IMR-90 (cell line): ENCODE results near the gene CNOT3. TPM values are rescaled to one million over a fixed set of nuclear protein-coding genes. Genes with fewer than 3 reads are reported as not detected.

ENCODE experiments used
- ATAC-seq: fragments of 200-7000 bp; cut with Tn5 transposase; 2 replicates; pipeline ENCODE4 v1.9.1; 2020; ENCODE audit warnings: low read depth, mild to moderate bottlenecking, moderate library complexity
- BruUV-seq: library from RNA; stranded (reverse); fragments of 400-500 nt; replicated peaks from 2 replicates; lab custom pipeline; 2021; lab: Mats Ljungman, UMichigan
- CTCF ChIA-PET: fragments of 300-600 bp; formaldehyde crosslinking; extraction: SDS; loops from one replicate; lab custom pipeline; 2021; ENCODE audit warnings: antibody characterized with exemption; lab: Yijun Ruan, JAX
- POLR2A ChIA-PET: fragments of 300-600 bp; sonication (Branson Sonifier 250); formaldehyde crosslinking; loops from one replicate; lab custom pipeline; 2022; ENCODE audit warnings: antibody characterized with exemption; ENCODE audit not compliant: unreplicated experiment; lab: Charles Lee
- DNase-seq: peaks from one replicate; pipeline ENCODE4 v3.0.0; 2013
- H2AFZ ChIP-seq: replicated peaks from 2 replicates; pipeline ENCODE3; 2013; ENCODE audit warnings: low read length, mild to moderate bottlenecking; ENCODE audit not compliant: poor library complexity
- H2AK5ac ChIP-seq: 2 replicates; pipeline ENCODE4 v1.6.1; 2013; ENCODE audit warnings: low read depth, low read length, inconsistent platforms
- H2AK9ac ChIP-seq: replicated peaks from 2 replicates; pipeline ENCODE3; 2013; ENCODE audit warnings: mild to moderate bottlenecking, low read depth, low read length, moderate library complexity; ENCODE audit not compliant: poor library complexity
- H2BK120ac ChIP-seq: 2 replicates; pipeline ENCODE4 v1.6.1; 2013; ENCODE audit warnings: low read depth, low read length, inconsistent platforms
- H2BK15ac ChIP-seq: 3 replicates; pipeline ENCODE4 v1.6.1; 2013; ENCODE audit warnings: low read depth, low read length, inconsistent platforms
- H2BK20ac ChIP-seq: 2 replicates; pipeline ENCODE4 v1.6.1; 2013; ENCODE audit warnings: low read depth, mild to moderate bottlenecking, inconsistent platforms, low read length, moderate library complexity
- H2BK5ac ChIP-seq: 2 replicates; pipeline ENCODE4 v1.6.1; 2013; ENCODE audit warnings: mild to moderate bottlenecking, low read depth, low read length, inconsistent platforms; ENCODE audit not compliant: poor library complexity, severe bottlenecking
- H3K14ac ChIP-seq: replicated peaks from 2 replicates; pipeline ENCODE4 v1.6.1; 2013; ENCODE audit warnings: low read depth, low read length, inconsistent platforms
- H3K18ac ChIP-seq: 2 replicates; pipeline ENCODE4 v1.6.1; 2013; ENCODE audit warnings: low read depth, low read length, control low read depth
- H3K23ac ChIP-seq: 2 replicates; pipeline ENCODE4 v1.6.1; 2013; ENCODE audit warnings: low read depth, low read length, inconsistent platforms
- H3K27ac ChIP-seq: 2 replicates; pipeline ENCODE4 v1.5.1; 2013; ENCODE audit warnings: mild to moderate bottlenecking, control low read depth, low read length; ENCODE audit not compliant: insufficient read depth
- H3K27me3 ChIP-seq: 2 replicates; pipeline ENCODE4 v1.6.1; 2013; ENCODE audit warnings: low read length; ENCODE audit not compliant: control insufficient read depth, insufficient read depth
- H3K36me3 ChIP-seq: 2 replicates; pipeline ENCODE4 v1.6.1; 2013; ENCODE audit warnings: low read length, mixed read lengths; ENCODE audit not compliant: control insufficient read depth, insufficient read depth
- H3K4ac ChIP-seq: 2 replicates; pipeline ENCODE4 v1.6.1; 2013; ENCODE audit warnings: low read depth, low read length, inconsistent platforms
- H3K4me1 ChIP-seq: 2 replicates; pipeline ENCODE4 v1.6.1; 2013; ENCODE audit warnings: low read length, mixed read lengths; ENCODE audit not compliant: control insufficient read depth, insufficient read depth
- H3K4me2 ChIP-seq: 2 replicates; pipeline ENCODE4 v1.6.1; 2013; ENCODE audit warnings: low read depth, mild to moderate bottlenecking, control low read depth, low read length, moderate library complexity
- H3K4me3 ChIP-seq: 2 replicates; pipeline ENCODE4 v1.5.1; 2013; ENCODE audit warnings: low read depth, mild to moderate bottlenecking, control low read depth, low read length, moderate library complexity; ENCODE audit not compliant: insufficient read depth
- H3K56ac ChIP-seq: 2 replicates; pipeline ENCODE4 v1.6.1; 2013; ENCODE audit warnings: low read length, inconsistent platforms; ENCODE audit not compliant: insufficient read depth; ENCODE audit errors: extremely low read depth
- H3K79me1 ChIP-seq, 2 experiments: 2 replicates each; pipeline ENCODE4 v1.6.1; 2013; ENCODE audit warnings: low read length in 2 of 2, inconsistent platforms in 1 of 2, low read depth in 1 of 2
- H3K9ac ChIP-seq: 2 replicates; pipeline ENCODE4 v1.6.1; 2013; ENCODE audit warnings: low read depth, low read length, control low read depth
- H3K9me1 ChIP-seq: 2 replicates; pipeline ENCODE4 v1.6.1; 2013; ENCODE audit warnings: low read length, inconsistent platforms; ENCODE audit not compliant: insufficient read depth
- H3K9me3 ChIP-seq: 2 replicates; pipeline ENCODE4 v1.6.1; 2013; ENCODE audit warnings: low read length; ENCODE audit not compliant: control insufficient read depth, insufficient read depth
- H4K20me1 ChIP-seq: 2 replicates; pipeline ENCODE4 v1.6.1; 2013; ENCODE audit warnings: low read length, inconsistent platforms; ENCODE audit not compliant: insufficient read depth
- H4K5ac ChIP-seq: 2 replicates; pipeline ENCODE4 v1.6.1; 2013; ENCODE audit warnings: mild to moderate bottlenecking, low read depth, low read length, control low read depth
- H4K8ac ChIP-seq, 2 experiments: 2 replicates each; pipeline ENCODE4 v1.6.1; 2013; ENCODE audit warnings: low read depth in 2 of 2, low read length in 2 of 2, control low read depth in 1 of 2, inconsistent platforms in 1 of 2
- H4K91ac ChIP-seq: 2 replicates; pipeline ENCODE4 v1.6.1; 2013; ENCODE audit warnings: low read depth, low read length, inconsistent platforms; ENCODE audit not compliant: insufficient read depth
- BHLHE40 ChIP-seq: fragments of 150-350 bp; IDR thresholded peaks from 2 replicates; pipeline ENCODE4 v1.6.1; 2016; ENCODE audit warnings: mild to moderate bottlenecking, low read depth, low read length
- CHD1 ChIP-seq: IDR thresholded peaks from 2 replicates; pipeline ENCODE4 v1.6.1; 2012; ENCODE audit warnings: low read depth, low read length, improper control_type of control experiment
- FOS ChIP-seq: fragments of 150-350 bp; IDR thresholded peaks from 2 replicates; pipeline ENCODE4 v1.6.1; 2016; ENCODE audit warnings: low read depth, low read length
- MAFK ChIP-seq: IDR thresholded peaks from 2 replicates; pipeline ENCODE4 v1.6.1; 2012; ENCODE audit warnings: low read depth, low read length, improper control_type of control experiment
- MAZ ChIP-seq: IDR thresholded peaks from 2 replicates; pipeline ENCODE4 v1.6.1; 2012; ENCODE audit warnings: low read depth, mild to moderate bottlenecking, low read length, improper control_type of control experiment, moderate library complexity, borderline replicate concordance
- MXI1 ChIP-seq: IDR thresholded peaks from 2 replicates; pipeline ENCODE4 v1.6.1; 2012; ENCODE audit warnings: low read depth, mild to moderate bottlenecking, low read length, moderate library complexity, borderline replicate concordance
- NFE2L2 ChIP-seq: fragments of 150-350 bp; IDR thresholded peaks from 2 replicates; pipeline ENCODE4 v1.6.1; 2016; ENCODE audit warnings: low read depth, mild to moderate bottlenecking, low read length
- POLR2A ChIP-seq: IDR thresholded peaks from 2 replicates; pipeline ENCODE4 v1.6.1; 2012; ENCODE audit warnings: mild to moderate bottlenecking, low read depth, low read length
- RAD21 ChIP-seq: IDR thresholded peaks from 2 replicates; pipeline ENCODE4 v1.6.1; 2012; ENCODE audit warnings: low read length, improper control_type of control experiment
- RCOR1 ChIP-seq: IDR thresholded peaks from 2 replicates; pipeline ENCODE4 v1.6.1; 2012; ENCODE audit warnings: mild to moderate bottlenecking, low read length, improper control_type of control experiment; ENCODE audit not compliant: insufficient replicate concordance
- RFX5 ChIP-seq: IDR thresholded peaks from 2 replicates; pipeline ENCODE4 v1.8.0; 2012; ENCODE audit warnings: low read depth, mild to moderate bottlenecking, low read length, moderate library complexity
- SMC3 ChIP-seq: fragments of 150-350 bp; IDR thresholded peaks from 2 replicates; pipeline ENCODE4 v1.6.1; 2016; ENCODE audit warnings: low read depth, mild to moderate bottlenecking, antibody characterized with exemption, low read length, moderate library complexity
- WGBS, 2 experiments: methylation state at CpG; one replicate each; pipeline versions ENCODE4 v1.1.5 to v1.1.7; 2013; ENCODE audit warnings: missing lambda C conversion rate in 2 of 2; ENCODE audit not compliant: insufficient read length in 1 of 2; ENCODE audit errors: extremely low coverage in 2 of 2; 5-methylcytosine and 5-hydroxymethylcytosine counted together
- dilution Hi-C: fragments of 300-500 bp; cut with HindIII; formaldehyde crosslinking; loops from one replicate; pipeline ENCODE4 v1.14.3; 2018; ENCODE audit warnings: low sequenced_read_pairs; ENCODE audit not compliant: unreplicated experiment
- in situ Hi-C: fragments of 300-500 bp; cut with MboI; formaldehyde crosslinking; loops from 3 replicates; pipeline ENCODE4 v1.14.3; 2019; ENCODE audit warnings: low sequenced_read_pairs, inconsistent platforms, mixed read lengths
- intact Hi-C: fragments of 100-400 bp; cut with micrococcal nuclease; formaldehyde crosslinking; loops from 2 replicates; pipeline ENCODE4 v1.10.0; 2022
- polyA plus RNA-seq, 3 experiments: library from polyadenylated mRNA; depleted of rRNA; stranded (reverse); fragments of >200 nt; gene quantifications; 2 replicates each; pipeline ENCODE4 v1.2.3, GENCODE V29; 2012; ENCODE audit warnings: low replicate concordance in 1 of 3
- total RNA-seq: library from RNA; depleted of rRNA; stranded (reverse); fragments of >200 nt; gene quantifications from 2 replicates; pipeline ENCODE4 v1.2.3, GENCODE V29; 2012
- TF ChIP-seq, protein P1 (sequence below): fragments of 150-350 bp; IDR thresholded peaks from 2 replicates; pipeline ENCODE4 v1.6.1; 2016; ENCODE audit warnings: low read depth, mild to moderate bottlenecking, low read length, moderate library complexity, borderline replicate concordance
- TF ChIP-seq, protein P2 (sequence below): fragments of 150-350 bp; IDR thresholded peaks from 2 replicates; pipeline ENCODE4 v1.6.1; 2017; ENCODE audit warnings: mild to moderate bottlenecking, antibody characterized with exemption, low read length, low read depth

Gene CNOT3
- total and polyA plus RNA-seq, 2 of the 4 experiments (the other 2 are of a cell fraction): 5.4 to 26.7 TPM

DNA sequence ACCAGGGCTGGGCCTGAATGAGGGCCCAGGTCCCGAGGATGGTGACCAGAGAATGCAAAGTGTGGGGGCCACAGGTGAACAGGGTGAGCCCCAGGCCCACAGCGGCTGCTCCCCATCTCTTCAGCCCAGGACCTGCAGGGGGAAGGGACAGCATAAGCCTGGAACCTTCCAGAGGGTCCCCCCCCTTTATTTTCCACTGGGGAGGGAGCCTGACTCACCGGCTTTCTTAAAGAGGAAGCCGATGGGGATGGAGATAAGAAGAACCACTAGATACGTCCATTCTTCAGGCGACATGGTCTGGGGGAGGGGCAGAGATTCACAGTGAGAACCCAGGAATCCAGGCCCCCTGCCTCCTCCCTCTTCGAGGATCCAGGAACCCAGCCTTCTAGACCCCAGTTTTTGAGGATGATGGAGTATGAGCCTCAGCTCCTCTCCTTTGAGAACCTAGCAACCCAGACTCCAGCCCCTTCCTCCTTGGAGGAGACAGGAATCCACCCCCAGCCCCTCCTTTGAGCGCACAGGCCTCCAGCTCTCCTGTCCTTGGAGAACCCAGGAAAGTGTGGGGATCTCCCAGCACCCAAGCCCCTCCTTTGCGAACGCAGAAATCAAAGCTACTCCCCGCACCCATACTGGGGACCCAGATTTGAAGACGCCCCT lies 50.8 kb downstream of the CNOT3 start (continued):
- peak; percentile 11; the same call in 1 of the 2 replicates for TF ChIP-seq MAZ
- 0 out of 2 replicates have a peak, but pooled peaks have one; percentile 16 for TF ChIP-seq RAD21

DNA sequence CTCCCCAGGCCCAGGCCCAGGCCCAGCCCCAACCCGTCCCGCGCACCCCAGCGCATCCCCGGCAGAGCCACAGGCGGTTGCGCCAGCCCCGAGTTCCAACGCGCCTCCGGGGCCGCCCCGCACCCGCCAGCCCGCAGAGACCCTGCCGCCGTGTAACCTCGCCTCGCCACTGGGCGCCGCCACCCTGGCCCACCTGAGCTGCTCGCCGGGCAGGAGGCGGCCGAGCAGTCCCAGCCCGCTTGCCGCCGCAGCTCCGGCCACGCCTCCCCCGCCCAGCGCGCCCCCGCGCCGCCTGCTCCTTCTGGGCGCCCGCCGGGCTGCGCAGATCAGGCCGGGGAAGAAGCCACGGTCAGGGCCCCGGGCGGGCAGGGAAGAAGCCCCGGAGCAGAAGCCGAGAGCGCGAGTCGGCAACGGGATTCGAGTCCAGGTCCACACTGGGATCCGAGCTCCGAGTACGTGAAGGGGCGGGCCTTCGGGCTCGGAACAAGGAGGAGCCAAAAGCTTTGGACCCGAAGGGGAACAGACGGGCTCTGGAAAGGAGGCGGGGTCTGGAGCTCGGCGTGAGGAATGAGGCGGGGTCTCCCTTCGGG lies 51.7 kb downstream of the CNOT3 start, which contains the start of gene MBOAT7:
Gene MBOAT7, minus strand, starts transcription at position 436 of the 590 bp plus-strand sequence. CDS start 1,072 bp downstream, outside the sequence.
- Histone ChIP-seq H4K5ac (peak within 1 kb of the TSS; percentile 56), H3K79me1 (peaks cover 24 to 50% of the 10 kb centered on the region in 2 experiments), H2BK15ac (peak within 1 kb of the TSS; percentile 91; the same call in 1 of the 3 replicates), H3K18ac (peak within 1 kb of the TSS; percentile 77), H3K4me3 (peak within 1 kb of the TSS; percentile 70), H3K9ac (peak within 1 kb of the TSS; percentile 88), H4K91ac (peak within 1 kb of the TSS; percentile 93), H3K23ac (peak within 1 kb of the TSS; percentile 94), H3K9me1 (peaks cover 3% of the 10 kb centered on the region; the same call in 1 of the 2 replicates), H3K4me2 (peak within 1 kb of the TSS; percentile 89), H3K4ac (peak within 1 kb of the TSS; percentile 96), H3K56ac (peak within 1 kb of the TSS; percentile 90), H2AK5ac (peak within 1 kb of the TSS; percentile 91), H3K36me3 (peaks cover 17% of the 10 kb centered on the region), H2AK9ac (peak within 1 kb of the TSS; percentile 99), H3K27ac (peak within 1 kb of the TSS; percentile 93), H3K27me3 (no peaks in the 10 kb centered on the region), H3K9me3 (no peaks in the 10 kb centered on the region), H3K4me1 (peaks cover 5% of the 10 kb centered on the region), H3K14ac (peak within 1 kb of the TSS; percentile 94), H2AFZ (peak within 1 kb of the TSS; percentile 96), H4K20me1 (peaks cover 16% of the 10 kb centered on the region), H2BK120ac (peak within 1 kb of the TSS; percentile 88; the same call in 1 of the 2 replicates), H2BK20ac (peak within 1 kb of the TSS; percentile 59; the same call in 1 of the 2 replicates), H2BK5ac (peak within 1 kb of the TSS; percentile 96), H4K8ac (peak within 1 kb of the TSS; percentile 62 to 99)
- no TSS peak for BruUV-seq
- intact Hi-C loops: loop anchor here (2.0 kb wide), 1 partner anchor 20 kb away; no protein-coding TSS in a partner anchor
- in situ Hi-C loops: no loop called here
- dilution Hi-C loops: no loop called here
- peak; percentile 2 for ATAC-seq
- POLR2A ChIA-PET: interaction anchor here (0.6 to 1.9 kb wide), 4 partner anchors 10 to 30 kb away, joined by 3 to 8 read pairs (median 5); partner anchors contain the start of gene LENG1
- CTCF ChIA-PET: interaction anchor here (0.8 to 1.1 kb wide), 2 partner anchors 76 to 201 kb away, joined by 3 read pairs; no protein-coding TSS in a partner anchor
- DNase-seq: no peak
- 0% methylated on average over 30 of the region's 64 CpGs; no CpG with 5 or more reads in 1 of the 2 experiments for WGBS, 2 experiments
- TF ChIP-seq CHD1: no peak
- no peak for TF ChIP-seq NFE2L2
- TF ChIP-seq MXI1: peak; percentile 60; the same call in 1 of the 2 replicates
- no peak for TF ChIP-seq RFX5
- TF ChIP-seq, protein P1, sequence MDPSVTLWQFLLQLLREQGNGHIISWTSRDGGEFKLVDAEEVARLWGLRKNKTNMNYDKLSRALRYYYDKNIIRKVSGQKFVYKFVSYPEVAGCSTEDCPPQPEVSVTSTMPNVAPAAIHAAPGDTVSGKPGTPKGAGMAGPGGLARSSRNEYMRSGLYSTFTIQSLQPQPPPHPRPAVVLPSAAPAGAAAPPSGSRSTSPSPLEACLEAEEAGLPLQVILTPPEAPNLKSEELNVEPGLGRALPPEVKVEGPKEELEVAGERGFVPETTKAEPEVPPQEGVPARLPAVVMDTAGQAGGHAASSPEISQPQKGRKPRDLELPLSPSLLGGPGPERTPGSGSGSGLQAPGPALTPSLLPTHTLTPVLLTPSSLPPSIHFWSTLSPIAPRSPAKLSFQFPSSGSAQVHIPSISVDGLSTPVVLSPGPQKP: no peak
- TF ChIP-seq MAFK: no peak
- TF ChIP-seq SMC3: no peak
- TF ChIP-seq FOS: no peak
- TF ChIP-seq RCOR1: no peak
- TF ChIP-seq, protein P2, sequence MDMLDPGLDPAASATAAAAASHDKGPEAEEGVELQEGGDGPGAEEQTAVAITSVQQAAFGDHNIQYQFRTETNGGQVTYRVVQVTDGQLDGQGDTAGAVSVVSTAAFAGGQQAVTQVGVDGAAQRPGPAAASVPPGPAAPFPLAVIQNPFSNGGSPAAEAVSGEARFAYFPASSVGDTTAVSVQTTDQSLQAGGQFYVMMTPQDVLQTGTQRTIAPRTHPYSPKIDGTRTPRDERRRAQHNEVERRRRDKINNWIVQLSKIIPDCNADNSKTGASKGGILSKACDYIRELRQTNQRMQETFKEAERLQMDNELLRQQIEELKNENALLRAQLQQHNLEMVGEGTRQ: no peak
- no peak for TF ChIP-seq BHLHE40
- TF ChIP-seq POLR2A: peak; percentile 68
